NOMO-1 treated with dmso at 0.1 percent for 144 hours (cell line): Measurements from ENCODE around the gene GID8.

Experiments
- DNase-seq: peaks from one replicate; lab custom pipeline; 2025; ENCODE audit not compliant: unreplicated experiment; lab: John Stamatoyannopoulos, UW

GID8 gene

GRCh38 chr20:62968378-62969178 lies 30.6 kb downstream of the GID8 start:
- no peak for DNase-seq

GRCh38 chr20:62969179-62969760 lies 31.3 kb downstream of the GID8 start:
- DNase-seq: no peak

GRCh38 chr20:62969939-62970306 lies 32.0 kb downstream of the GID8 start:
- no peak for DNase-seq

GRCh38 chr20:62970307-62971210 lies 32.6 kb downstream of the GID8 start:
- no peak for DNase-seq

- no peak for DNase-seq
Measured at GRCh38 chr20:62971211-62971949, 33.4 kb downstream of the GID8 start.

- peak; percentile 68 for DNase-seq
Measured at GRCh38 chr20:62971950-62972844, 34.2 kb downstream of the GID8 start.

- DNase-seq: no peak
Measured at GRCh38 chr20:62972845-62973745, 35.1 kb downstream of the GID8 start.

GRCh38 chr20:62975251-62975760 lies 37.4 kb downstream of the GID8 start:
- DNase-seq: no peak

- DNase-seq: no peak
Measured at GRCh38 chr20:62975812-62976508, 38.0 kb downstream of the GID8 start.

- DNase-seq: no peak
Measured at GRCh38 chr20:62976886-62977285, 38.9 kb downstream of the GID8 start.

- DNase-seq: no peak
Measured at GRCh38 chr20:62977613-62978560, 39.9 kb downstream of the GID8 start.

- DNase-seq: no peak
Measured at GRCh38 chr20:62978561-62978943, 40.6 kb downstream of the GID8 start.

- no peak for DNase-seq
Measured at GRCh38 chr20:62979310-62979709, 41.4 kb downstream of the GID8 start.

- DNase-seq: no peak
Measured at GRCh38 chr20:62979876-62980373, 42.0 kb downstream of the GID8 start.

- DNase-seq: no peak
Measured at GRCh38 chr20:62980380-62980960, 42.5 kb downstream of the GID8 start.

GRCh38 chr20:62980970-62981369 lies 43.0 kb downstream of the GID8 start:
- no peak for DNase-seq
